ENCODE measurements around the gene FLNC. TPM values are rescaled to one million over a fixed set of nuclear protein-coding genes. Genes with fewer than 3 reads are reported as not detected.

The FLNC gene
- total and polyA plus RNA-seq, 9 of the 15 experiments (the other 6 are each of a cell fraction or from before 2014, with no cell fraction given) = 0.90 to 155 (median 28.8) TPM

GRCh38 chr7:128830231-128831177 lies at the start of gene FLNC (continued):
- TF ChIP-seq GMEB1 (CRISPR knock-in tag; IDR thresholded peaks at IDR 0.05) (no peak), E2F8 (IDR thresholded peaks at IDR 0.05; ENCODE audit: low read depth, partially characterized antibody) (no peak), SP1 (CRISPR knock-in tag; IDR thresholded peaks at IDR 0.05) (peak; percentile 64), KLF16 (IDR thresholded peaks at IDR 0.05) (no peak), SMARCE1 (IDR thresholded peaks at IDR 0.05) (peak; percentile 54; the same call in 1 of the 2 replicates), CHAMP1 (IDR thresholded peaks at IDR 0.05) (no peak), E2F5 (CRISPR knock-in tag; IDR thresholded peaks at IDR 0.05) (0 out of 2 replicates have a peak, but pooled peaks have one; percentile 31), MTA2 (IDR thresholded peaks at IDR 0.05; ENCODE audit: low read depth) (no peak)
